DMS 273 (cell line): ENCODE measurements around the gene MS4A4E.
"Not testable (repeated sequence)": the region's sequence is repeated elsewhere in the genome, so short reads cannot be mapped to it uniquely, and the experiment has no call there.

Source experiments
- DNase-seq: peaks from one replicate; lab custom pipeline; 2025; ENCODE audit not compliant: unreplicated experiment; lab: John Stamatoyannopoulos, UW

MS4A4E gene

GRCh38 chr11:60175860-60176275 lies 67.1 kb downstream of the MS4A4E start:
- DNase-seq, result no peak

- no peak for DNase-seq
Observed at GRCh38 chr11:60172011-60172410, 70.9 kb downstream of the MS4A4E start.

- DNase-seq, result no peak
Observed at GRCh38 chr11:60170566-60170965, 72.4 kb downstream of the MS4A4E start.

- peak; percentile 22 for DNase-seq
Observed at GRCh38 chr11:60169264-60169915, 73.5 kb downstream of the MS4A4E start.

- no peak for DNase-seq
Observed at GRCh38 chr11:60168306-60168705, 74.6 kb downstream of the MS4A4E start.

GRCh38 chr11:60165951-60166350 lies 77.0 kb downstream of the MS4A4E start:
- DNase-seq, result no peak

- DNase-seq, result no peak
Observed at GRCh38 chr11:60165538-60165937, 77.4 kb downstream of the MS4A4E start.

- DNase-seq, result no peak
Observed at GRCh38 chr11:60164550-60165075, 78.3 kb downstream of the MS4A4E start.

- no peak for DNase-seq
Observed at GRCh38 chr11:60161766-60162165, 81.2 kb downstream of the MS4A4E start.

GRCh38 chr11:60161107-60161506 lies 81.8 kb downstream of the MS4A4E start:
- DNase-seq, result no peak

GRCh38 chr11:60159868-60160267 lies 83.1 kb downstream of the MS4A4E start:
- no peak for DNase-seq

- no peak for DNase-seq
Observed at GRCh38 chr11:60159284-60159683, 83.7 kb downstream of the MS4A4E start.

GRCh38 chr11:60158636-60159035 lies 84.3 kb downstream of the MS4A4E start:
- no peak for DNase-seq

- DNase-seq, result no peak
Observed at GRCh38 chr11:60155931-60156330, 87.0 kb downstream of the MS4A4E start.

GRCh38 chr11:60152727-60153126 lies 90.2 kb downstream of the MS4A4E start:
- DNase-seq, result not testable (repeated sequence)

GRCh38 chr11:60150279-60150678 lies 92.7 kb downstream of the MS4A4E start:
- no peak for DNase-seq
